ENCODE measurements around the gene CCS.

Gene CCS

DNA sequence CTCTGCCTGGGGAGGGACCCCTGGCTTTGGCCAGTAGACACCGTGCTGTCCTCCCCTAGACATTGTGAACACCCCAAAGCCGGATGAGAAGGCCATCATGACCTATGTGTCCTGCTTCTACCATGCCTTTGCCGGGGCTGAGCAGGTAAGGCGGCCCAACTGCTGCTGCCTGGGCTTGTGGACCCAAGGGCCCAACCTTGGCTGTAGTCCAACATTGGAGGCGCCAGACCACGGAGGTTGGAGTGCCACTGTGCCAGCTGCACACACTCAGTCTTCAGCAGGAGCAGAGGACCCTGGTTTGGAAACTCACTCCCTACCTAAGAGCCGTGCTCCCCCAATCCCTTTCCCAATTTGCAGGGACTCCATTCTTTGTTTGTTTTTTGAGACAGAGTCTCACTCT, 36.9 kb upstream of the CCS start:
- no peak for DNase-seq (ENCODE audit: low read depth)
- H3K4me3 ChIP-seq (ENCODE audit: low read depth, low read length): no peak overlapping the region
- TF ChIP-seq, protein P1, sequence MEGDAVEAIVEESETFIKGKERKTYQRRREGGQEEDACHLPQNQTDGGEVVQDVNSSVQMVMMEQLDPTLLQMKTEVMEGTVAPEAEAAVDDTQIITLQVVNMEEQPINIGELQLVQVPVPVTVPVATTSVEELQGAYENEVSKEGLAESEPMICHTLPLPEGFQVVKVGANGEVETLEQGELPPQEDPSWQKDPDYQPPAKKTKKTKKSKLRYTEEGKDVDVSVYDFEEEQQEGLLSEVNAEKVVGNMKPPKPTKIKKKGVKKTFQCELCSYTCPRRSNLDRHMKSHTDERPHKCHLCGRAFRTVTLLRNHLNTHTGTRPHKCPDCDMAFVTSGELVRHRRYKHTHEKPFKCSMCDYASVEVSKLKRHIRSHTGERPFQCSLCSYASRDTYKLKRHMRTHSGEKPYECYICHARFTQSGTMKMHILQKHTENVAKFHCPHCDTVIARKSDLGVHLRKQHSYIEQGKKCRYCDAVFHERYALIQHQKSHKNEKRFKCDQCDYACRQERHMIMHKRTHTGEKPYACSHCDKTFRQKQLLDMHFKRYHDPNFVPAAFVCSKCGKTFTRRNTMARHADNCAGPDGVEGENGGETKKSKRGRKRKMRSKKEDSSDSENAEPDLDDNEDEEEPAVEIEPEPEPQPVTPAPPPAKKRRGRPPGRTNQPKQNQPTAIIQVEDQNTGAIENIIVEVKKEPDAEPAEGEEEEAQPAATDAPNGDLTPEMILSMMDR (IDR thresholded peaks at IDR 0.05; ENCODE audit: control insufficient read depth, extremely low read depth, insufficient read depth): no peak

DNA sequence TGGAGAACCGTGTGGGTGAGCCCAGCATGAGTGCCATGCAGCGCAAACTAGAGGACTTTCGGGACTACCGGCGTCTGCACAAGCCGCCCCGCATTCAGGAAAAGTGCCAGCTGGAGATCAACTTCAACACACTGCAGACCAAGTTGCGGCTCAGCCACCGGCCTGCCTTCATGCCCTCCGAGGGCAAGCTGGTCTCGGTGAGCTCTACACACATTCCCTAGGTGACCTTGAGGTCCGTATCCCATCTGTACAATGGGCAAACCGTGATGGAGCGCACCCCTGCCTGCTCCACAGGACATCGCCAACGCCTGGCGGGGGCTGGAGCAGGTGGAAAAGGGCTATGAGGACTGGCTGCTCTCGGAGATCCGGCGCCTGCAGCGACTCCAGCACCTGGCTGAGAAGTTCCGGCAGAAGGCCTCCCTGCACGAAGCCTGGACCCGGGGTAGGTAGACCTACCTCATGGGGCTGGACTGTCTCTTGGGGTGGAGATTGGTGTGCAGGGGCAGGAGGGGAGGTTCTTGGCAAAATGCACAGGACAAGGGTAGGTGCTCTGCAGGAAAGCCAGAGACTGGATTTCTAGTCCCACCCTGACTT, 35.2 kb upstream of the CCS start:
- no peak overlapping the region for H3K4me3 ChIP-seq (ENCODE audit: low read depth, low read length)
- TF ChIP-seq, protein P1 (IDR thresholded peaks at IDR 0.05; ENCODE audit: control insufficient read depth, extremely low read depth, insufficient read depth): no peak
- DNase-seq (ENCODE audit: low read depth): no peak

DNA sequence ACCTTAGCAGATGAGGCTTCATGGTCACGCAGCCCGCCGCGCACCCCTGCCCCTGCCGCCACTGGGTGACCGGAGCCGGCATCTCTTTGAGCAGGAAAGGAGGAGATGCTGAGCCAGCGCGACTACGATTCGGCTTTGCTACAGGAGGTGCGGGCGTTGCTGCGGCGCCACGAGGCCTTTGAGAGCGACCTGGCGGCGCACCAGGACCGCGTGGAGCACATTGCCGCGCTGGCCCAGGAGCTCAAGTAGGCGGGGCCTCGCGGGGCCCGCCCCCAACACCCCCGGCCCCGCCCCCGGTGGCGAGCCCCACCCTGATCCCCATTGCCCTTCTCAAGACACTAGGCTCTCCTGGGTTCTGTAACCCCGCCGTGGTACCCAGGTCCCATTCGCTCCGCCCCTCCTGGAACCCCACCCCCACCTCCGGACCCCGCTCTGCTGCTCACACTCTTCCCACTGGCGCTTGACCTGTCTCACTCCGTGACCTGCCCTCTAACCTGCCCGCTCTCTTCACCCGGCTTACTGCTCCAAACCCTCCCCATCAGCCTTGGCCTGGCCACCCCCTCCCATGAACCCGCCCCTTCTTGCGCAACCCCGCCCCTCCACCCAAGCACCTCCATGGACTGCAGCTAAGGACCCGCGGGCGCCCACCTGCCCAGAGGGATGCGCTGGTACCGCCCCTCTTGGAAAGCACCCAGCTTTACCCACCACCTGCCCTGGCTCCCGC, 33.7 kb upstream of the CCS start:
- TF ChIP-seq, protein P1 (IDR thresholded peaks at IDR 0.05; ENCODE audit: control insufficient read depth, extremely low read depth, insufficient read depth): no peak
- DNase-seq (ENCODE audit: low read depth): no peak
- no peak overlapping the region for H3K4me3 ChIP-seq (ENCODE audit: low read depth, low read length)

DNA sequence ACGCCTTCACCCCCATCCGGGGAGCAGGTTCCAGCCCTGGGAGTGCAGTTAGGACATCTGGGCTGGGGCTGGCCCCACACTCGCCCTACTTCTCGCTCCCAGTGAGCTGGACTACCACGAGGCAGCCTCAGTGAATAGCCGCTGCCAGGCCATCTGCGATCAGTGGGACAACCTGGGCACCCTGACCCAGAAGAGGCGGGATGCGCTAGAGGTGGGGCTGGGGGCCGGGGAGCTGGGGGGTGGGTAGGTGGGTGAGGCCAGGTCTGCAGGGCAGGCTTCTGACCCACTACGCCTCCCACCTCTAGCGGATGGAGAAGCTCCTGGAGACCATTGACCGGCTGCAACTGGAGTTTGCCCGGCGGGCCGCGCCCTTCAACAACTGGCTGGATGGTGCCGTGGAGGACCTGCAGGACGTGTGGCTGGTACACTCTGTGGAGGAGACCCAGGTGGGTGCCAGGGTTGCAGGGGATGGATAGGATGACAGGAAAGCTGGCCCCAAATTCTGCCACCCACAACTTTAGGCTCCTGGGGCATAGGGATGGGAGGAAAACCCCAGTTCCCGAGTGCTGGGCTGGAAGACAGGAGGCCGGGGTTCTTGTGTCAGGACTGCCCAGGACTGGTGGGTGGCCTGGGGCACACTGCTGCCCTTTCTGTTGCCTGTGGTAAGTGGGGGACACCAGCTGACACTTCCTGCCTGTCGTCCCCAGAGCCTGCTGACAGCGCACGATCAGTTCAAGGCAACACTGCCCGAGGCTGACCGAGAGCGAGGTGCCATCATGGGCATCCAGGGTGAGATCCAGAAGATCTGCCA, 32.9 kb upstream of the CCS start:
- no peak overlapping the region for H3K4me3 ChIP-seq (ENCODE audit: low read depth, low read length)
- DNase-seq (ENCODE audit: low read depth): no peak
- TF ChIP-seq, protein P1 (IDR thresholded peaks at IDR 0.05; ENCODE audit: control insufficient read depth, extremely low read depth, insufficient read depth): no peak

DNA sequence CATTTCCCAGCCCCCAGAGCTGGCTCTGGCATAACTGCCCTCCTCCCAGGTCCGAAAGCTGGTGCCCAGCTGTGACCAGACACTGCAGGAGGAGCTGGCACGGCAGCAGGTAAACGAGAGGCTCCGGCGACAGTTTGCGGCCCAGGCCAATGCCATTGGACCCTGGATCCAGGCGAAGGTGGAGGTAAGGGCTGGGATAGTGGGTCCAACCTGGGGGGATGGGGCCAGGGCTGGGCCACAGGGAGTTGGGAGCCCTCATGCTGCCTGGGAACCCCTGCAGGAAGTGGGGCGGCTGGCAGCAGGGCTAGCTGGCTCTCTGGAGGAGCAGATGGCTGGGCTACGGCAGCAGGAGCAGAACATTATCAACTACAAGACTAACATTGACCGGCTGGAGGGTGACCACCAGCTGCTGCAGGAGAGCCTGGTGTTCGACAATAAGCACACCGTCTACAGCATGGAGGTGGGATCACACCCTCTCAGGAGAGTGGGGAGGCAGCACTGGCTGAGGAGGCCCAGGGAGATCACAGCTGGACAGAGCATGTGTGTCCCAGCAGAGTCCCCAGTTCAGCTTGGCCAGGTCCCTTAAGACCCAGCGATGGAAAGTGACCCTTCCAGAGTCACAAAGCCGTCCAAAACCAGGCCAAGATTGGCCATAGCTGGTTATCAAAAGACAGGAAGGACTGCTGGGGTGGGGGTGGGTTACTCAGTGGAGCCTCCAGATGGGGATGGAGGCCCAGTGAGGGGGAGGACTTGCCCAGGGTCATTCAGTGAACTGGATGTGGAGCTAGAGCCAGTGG, 31.6 kb upstream of the CCS start:
- DNase-seq (ENCODE audit: low read depth): no peak
- TF ChIP-seq, protein P1 (IDR thresholded peaks at IDR 0.05; ENCODE audit: control insufficient read depth, extremely low read depth, insufficient read depth): no peak
- no peak overlapping the region for H3K4me3 ChIP-seq (ENCODE audit: low read depth, low read length)

DNA sequence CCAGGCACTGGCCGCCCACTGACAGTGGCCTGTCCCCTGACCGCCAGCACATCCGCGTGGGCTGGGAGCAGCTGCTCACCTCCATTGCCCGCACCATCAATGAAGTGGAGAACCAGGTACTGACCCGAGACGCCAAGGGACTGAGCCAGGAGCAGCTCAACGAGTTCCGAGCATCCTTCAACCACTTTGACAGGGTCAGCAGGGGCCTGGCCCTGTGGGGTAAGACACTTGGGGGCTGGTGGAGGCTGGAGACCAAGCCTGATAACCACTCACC, 31.1 kb upstream of the CCS start:
- TF ChIP-seq, protein P1 (IDR thresholded peaks at IDR 0.05; ENCODE audit: control insufficient read depth, extremely low read depth, insufficient read depth): no peak
- H3K4me3 ChIP-seq (ENCODE audit: low read depth, low read length): no peak overlapping the region
- DNase-seq (ENCODE audit: low read depth): no peak
